ENCODE results near the gene LRRC63.

The LRRC63 gene

DNA sequence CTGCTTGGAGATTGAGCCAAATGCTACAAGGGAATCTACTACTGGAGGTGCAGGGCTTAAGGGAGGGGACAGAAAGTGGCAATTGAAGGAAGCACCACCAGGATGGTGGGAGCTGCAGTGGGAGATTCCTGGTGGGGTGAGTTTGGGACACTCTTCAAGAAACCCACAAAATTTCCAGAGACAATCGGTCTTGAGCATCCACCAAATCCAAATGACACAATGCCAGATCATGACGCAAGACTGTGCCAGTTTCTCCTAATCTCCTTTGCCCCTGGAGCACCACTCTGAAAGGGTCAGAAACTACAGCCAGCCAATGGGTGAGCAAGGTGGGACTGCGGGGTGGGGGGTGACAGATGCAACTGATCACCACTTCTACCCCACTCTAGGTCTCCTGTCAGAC, 78.7 kb downstream of the LRRC63 start:
- peaks cover 3% of the 10 kb centered on the region for H3K27me3 Mint-ChIP-seq
- no peak overlapping the region for H3K27ac Mint-ChIP-seq
- no peaks in the 10 kb centered on the region for H3K36me3 Mint-ChIP-seq
- no peaks in the 10 kb centered on the region for H3K9me3 Mint-ChIP-seq
- CTCF ChIA-PET, result interaction anchor here (2.5 to 3.2 kb wide), 3 partner anchors 31 to 164 kb away, joined by 8 to 18 read pairs (median 12); no protein-coding TSS in a partner anchor
- no peak for DNase-seq
- H3K4me1 Mint-ChIP-seq, result peaks cover 30% of the 10 kb centered on the region
- H3K4me3 Mint-ChIP-seq, result no peak overlapping the region

DNA sequence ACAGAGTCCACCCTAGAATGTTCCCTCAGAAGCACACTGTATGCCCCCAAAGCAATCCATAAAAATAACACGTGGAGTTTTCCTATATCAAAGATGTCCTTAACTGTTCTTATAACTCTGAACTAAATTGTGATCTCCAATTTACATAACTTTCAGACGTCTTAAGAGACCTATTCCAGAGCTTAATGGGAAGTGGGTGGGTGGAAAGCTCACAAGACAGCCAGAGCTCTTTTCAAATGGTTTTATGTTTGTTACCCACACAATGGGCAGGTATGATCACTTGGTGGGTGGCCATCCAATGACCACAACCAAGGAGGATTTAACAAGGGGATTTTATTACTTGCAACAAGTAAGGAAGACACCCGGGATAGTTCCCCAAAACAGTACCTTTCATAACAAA, 81.7 kb downstream of the LRRC63 start:
- peaks cover 54% of the 10 kb centered on the region for H3K4me1 Mint-ChIP-seq
- H3K27ac Mint-ChIP-seq, result no peak overlapping the region
- no peak for DNase-seq
- H3K27me3 Mint-ChIP-seq, result no peaks in the 10 kb centered on the region
- CTCF ChIA-PET, result interaction anchor here (1.0 to 1.4 kb wide), 2 partner anchors 134 to 144 kb away, joined by 3 to 4 read pairs; no protein-coding TSS in a partner anchor
- H3K9me3 Mint-ChIP-seq, result peaks cover 3% of the 10 kb centered on the region
- H3K4me3 Mint-ChIP-seq, result no peak overlapping the region
- H3K36me3 Mint-ChIP-seq, result peaks cover under 1% of the 10 kb centered on the region

DNA sequence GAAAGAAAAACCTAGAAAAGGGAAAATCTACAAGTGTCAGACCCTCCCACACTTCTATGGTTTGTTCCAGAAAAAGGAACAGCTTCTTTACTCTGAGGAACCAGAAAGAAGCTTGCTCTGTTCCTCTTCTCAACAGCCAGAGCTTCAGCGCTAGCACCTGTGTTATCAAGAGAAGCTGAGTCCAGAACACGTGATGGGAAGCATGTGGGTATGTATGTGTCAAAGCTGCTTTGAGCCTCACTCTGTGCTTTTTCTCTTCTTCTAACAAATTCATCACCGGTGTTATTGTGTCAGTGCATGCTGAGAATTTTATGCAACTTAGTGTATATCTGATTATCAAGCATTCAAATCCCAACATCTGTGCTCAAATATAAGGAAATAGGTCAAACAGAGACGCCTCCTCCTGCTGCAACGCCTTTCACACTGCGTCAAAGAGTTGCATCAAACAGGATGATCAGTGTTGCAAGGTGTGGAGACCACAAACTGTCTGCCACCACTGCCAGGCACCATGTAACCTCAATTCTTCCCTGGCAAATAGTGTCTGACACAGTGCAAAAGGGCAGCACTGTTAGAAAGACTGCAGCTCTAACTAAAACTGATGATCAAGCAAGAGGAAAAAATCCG, 83.9 kb downstream of the LRRC63 start:
- peaks cover 14% of the 10 kb centered on the region for H3K9me3 Mint-ChIP-seq
- H3K4me3 Mint-ChIP-seq, result peak overlapping the region; percentile 55
- CTCF ChIA-PET, result interaction anchor here (0.6 to 3.4 kb wide), 4 partner anchors 9 to 108 kb away, joined by 3 to 18 read pairs (median 6); no protein-coding TSS in a partner anchor
- H3K27me3 Mint-ChIP-seq, result no peaks in the 10 kb centered on the region
- H3K4me1 Mint-ChIP-seq, result peaks cover 42% of the 10 kb centered on the region
- peaks cover 12% of the 10 kb centered on the region for H3K36me3 Mint-ChIP-seq
- DNase-seq, result peak; percentile 76
- peak overlapping the region; percentile 97 for H3K27ac Mint-ChIP-seq

DNA sequence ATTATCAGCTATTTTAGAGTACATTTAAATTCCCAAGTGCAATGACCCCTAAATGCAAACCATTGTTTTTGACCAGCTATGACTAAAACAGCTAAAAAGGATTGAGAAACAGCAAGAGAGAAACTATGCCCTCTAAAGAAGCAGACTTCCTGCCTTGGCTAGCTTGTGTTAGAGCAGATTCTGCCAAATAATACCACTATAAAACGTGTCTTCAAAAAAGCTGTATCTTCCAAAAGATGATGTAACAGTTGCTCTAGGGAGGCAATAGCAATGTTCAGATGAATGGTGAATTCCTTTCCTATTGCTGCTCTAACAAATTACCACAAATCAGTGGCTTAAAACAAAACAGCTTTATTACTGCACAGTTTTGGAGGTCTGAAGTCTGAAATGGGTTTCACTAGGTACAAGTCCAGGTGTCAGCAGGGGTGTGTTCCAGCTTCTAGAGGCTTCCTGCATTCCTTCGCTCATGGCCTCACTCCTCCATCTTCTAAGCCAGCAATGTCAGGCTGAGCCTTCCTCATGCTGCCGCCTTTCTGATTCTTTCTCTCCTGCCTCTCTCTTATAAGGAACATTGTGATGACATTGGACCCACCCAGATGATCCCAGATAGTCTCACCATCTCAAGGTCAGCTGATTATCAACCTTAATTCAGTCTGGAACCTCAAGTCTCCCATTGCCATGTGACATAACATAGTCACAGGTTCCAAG, 84.5 kb downstream of the LRRC63 start:
- peak overlapping the region; percentile 97 for H3K27ac Mint-ChIP-seq
- H3K36me3 Mint-ChIP-seq, result peaks cover 12% of the 10 kb centered on the region
- H3K4me1 Mint-ChIP-seq, result peaks cover 42% of the 10 kb centered on the region
- H3K4me3 Mint-ChIP-seq, result peak overlapping the region; percentile 55
- peaks cover 14% of the 10 kb centered on the region for H3K9me3 Mint-ChIP-seq
- CTCF ChIA-PET, result interaction anchor here (1.5 to 3.4 kb wide), 3 partner anchors 8 to 25 kb away, joined by 3 to 18 read pairs (median 9); no protein-coding TSS in a partner anchor
- DNase-seq, result no peak
- H3K27me3 Mint-ChIP-seq, result no peaks in the 10 kb centered on the region

DNA sequence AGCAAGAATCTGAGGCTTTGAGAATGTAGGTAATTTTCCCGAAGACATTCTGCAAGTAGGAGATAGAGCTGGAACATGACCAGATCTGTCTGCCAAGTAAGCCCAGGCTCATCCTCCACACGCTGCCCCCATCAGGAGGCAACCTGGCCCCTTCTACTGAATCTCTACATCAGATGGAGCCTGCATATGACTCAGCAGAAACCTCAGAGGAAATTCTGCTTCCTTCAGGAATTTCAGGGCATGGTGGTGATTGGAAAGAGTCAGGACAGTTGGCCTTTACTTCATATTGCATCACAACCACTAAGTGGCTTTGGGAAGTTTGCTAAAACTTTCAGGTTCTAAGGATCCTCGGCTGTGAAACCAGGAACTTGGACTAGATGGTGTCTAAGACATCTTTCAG, 85.2 kb downstream of the LRRC63 start:
- H3K36me3 Mint-ChIP-seq, result peaks cover 12% of the 10 kb centered on the region
- CTCF ChIA-PET, result interaction anchor here (1.5 to 3.4 kb wide), 3 partner anchors 8 to 25 kb away, joined by 3 to 18 read pairs (median 9); no protein-coding TSS in a partner anchor
- H3K9me3 Mint-ChIP-seq, result peaks cover 17% of the 10 kb centered on the region
- H3K4me1 Mint-ChIP-seq, result peaks cover 42% of the 10 kb centered on the region
- H3K27ac Mint-ChIP-seq, result peak overlapping the region; percentile 97
- no peak for DNase-seq
- H3K27me3 Mint-ChIP-seq, result no peaks in the 10 kb centered on the region
- no peak overlapping the region for H3K4me3 Mint-ChIP-seq

DNA sequence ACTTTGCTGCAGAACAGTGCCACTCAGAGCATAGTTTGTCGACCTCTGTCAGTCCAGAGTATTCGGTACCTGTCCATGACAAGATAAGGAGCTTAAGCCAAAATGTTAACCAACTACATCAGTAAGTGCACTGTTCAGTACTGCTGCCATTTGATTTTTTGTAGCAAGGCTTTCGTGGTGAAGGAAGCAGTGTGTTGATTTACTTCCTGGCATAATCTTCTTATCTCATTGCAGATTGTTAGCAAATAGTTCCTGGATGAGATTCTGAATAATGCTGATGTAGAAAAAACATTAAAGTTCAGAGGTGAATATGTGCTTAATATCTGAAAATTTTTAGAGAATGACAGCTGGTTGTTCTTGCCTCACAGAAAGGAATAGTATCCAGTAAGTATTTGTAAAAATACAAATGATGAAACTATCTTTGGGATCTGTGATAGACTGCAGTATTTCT, 85.7 kb downstream of the LRRC63 start:
- no peak for DNase-seq
- H3K4me3 Mint-ChIP-seq, result no peak overlapping the region

DNA sequence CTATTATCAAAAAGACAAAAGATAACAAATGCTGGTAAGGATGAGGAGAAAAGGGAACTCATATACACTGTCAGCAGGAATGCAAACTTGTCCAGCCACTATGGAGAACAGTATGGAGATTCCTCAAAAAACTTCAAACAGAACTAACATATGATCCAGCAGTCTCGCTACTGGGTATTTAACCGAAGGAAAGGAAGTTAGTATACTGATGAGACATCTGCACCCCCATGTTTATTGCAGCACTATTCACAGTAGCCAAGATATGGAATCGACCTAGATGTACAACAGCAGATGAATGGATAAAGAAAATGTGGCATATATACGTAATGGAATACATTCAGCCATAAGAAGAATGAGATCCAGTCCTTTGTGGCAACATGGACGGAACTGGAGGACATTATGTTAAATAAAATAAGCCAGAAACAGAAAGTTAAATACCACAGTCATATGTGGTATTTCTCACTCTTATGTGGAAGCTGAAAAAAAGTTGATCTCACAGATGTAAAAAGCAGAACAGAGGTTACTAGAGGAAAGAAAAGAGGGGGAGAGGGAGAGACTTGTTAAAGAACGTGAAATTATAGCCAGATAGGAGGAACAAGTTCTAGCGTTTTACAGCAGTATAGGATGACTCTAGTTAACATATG, 92.1 kb downstream of the LRRC63 start:
- H3K9me3 Mint-ChIP-seq, result peaks cover 17% of the 10 kb centered on the region
- H3K27me3 Mint-ChIP-seq, result no peaks in the 10 kb centered on the region
- peaks cover 9% of the 10 kb centered on the region for H3K36me3 Mint-ChIP-seq
- H3K4me3 Mint-ChIP-seq, result no peak overlapping the region
- no peak for DNase-seq
- peaks cover 13% of the 10 kb centered on the region for H3K4me1 Mint-ChIP-seq
- CTCF ChIA-PET, result interaction anchor here (1.8 kb wide), 2 partner anchors 8 to 18 kb away, joined by 5 to 9 read pairs; no protein-coding TSS in a partner anchor
- peak overlapping the region; percentile 2 for H3K27ac Mint-ChIP-seq

More for the DNA sequence above, 85.7 kb downstream of the LRRC63 start:
- Mint-ChIP-seq H3K27me3 (no peaks in the 10 kb centered on the region), H3K9me3 (peaks cover 20% of the 10 kb centered on the region), H3K36me3 (peaks cover 12% of the 10 kb centered on the region), H3K27ac (peak overlapping the region; percentile 97), H3K4me1 (peaks cover 42% of the 10 kb centered on the region)
- CTCF ChIA-PET, result interaction anchor here (0.7 to 3.4 kb wide), 2 partner anchors 24 to 46 kb away, joined by 4 to 18 read pairs; no protein-coding TSS in a partner anchor

DNA sequence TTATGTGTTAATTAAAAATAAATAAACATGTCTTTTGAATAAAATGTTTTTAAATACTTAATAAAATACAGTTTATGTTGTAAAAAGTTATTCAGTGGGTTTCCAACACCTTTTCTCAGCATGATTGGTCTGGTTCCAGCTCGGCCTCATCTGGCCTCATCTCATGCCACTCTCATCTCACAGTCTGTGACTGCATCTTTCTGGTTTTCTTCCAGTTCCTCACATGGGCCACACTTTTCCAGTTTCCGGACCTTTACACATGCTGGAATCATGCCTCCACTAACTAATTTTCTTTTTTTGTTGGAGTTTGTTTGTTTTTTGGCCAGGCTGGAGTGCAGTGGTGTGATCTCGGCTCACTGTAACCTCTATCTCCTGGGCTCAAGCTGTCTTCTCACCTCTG, 92.8 kb downstream of the LRRC63 start:
- Mint-ChIP-seq H3K36me3 (peaks cover 4% of the 10 kb centered on the region), H3K27ac (no peak overlapping the region), H3K27me3 (no peaks in the 10 kb centered on the region), H3K4me1 (peaks cover 13% of the 10 kb centered on the region), H3K4me3 (no peak overlapping the region), H3K9me3 (peaks cover 13% of the 10 kb centered on the region)
- DNase-seq, result no peak
- CTCF ChIA-PET, result interaction anchor here (1.8 kb wide), 2 partner anchors 8 to 17 kb away, joined by 5 to 9 read pairs; no protein-coding TSS in a partner anchor

DNA sequence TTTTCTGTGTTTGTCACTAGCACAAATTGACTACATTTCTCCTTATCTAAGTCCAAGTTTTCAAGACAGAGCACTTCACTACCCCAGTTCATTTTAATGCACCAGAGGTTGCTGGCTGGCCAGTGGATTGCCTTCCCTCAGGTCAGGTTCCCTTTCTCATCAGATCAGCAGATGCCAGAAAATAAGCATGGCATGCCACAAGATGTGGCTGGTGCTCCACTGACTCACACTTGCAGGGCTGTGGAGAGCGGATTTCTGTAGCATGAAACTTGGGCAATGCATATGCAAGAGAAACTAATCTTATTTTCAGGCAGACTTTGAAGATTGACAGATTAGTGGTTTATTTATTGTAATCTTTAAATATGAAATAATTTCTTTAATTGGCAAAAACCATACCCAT, 95.8 kb downstream of the LRRC63 start:
- Mint-ChIP-seq H3K4me3 (no peak overlapping the region), H3K27me3 (no peaks in the 10 kb centered on the region), H3K27ac (no peak overlapping the region), H3K9me3 (no peaks in the 10 kb centered on the region), H3K4me1 (peaks cover 13% of the 10 kb centered on the region), H3K36me3 (peaks cover 6% of the 10 kb centered on the region)
- DNase-seq, result no peak
- CTCF ChIA-PET, result no interaction called here

DNA sequence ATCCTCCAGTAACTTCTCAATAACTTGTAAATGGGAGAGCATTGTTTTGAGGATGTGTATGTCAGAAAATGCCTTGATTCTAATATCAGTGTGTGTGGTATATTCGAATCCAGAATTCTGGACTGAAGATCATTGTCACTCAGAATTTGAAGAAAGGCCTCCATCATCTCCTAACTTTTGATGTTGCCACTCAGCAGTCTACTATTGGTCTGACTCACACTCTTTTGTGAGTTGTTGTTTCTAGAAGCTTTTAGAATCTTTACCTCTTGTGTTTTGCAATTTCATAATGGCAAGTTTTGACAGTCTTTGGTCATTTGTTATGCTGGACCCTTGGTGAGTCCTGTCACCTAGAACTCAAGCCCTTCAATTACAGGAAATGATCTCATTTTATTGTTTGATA, 98.3 kb downstream of the LRRC63 start:
- no peak overlapping the region for H3K4me3 Mint-ChIP-seq
- peaks cover 5% of the 10 kb centered on the region for H3K9me3 Mint-ChIP-seq
- no peak overlapping the region for H3K27ac Mint-ChIP-seq
- no peak for DNase-seq
- H3K4me1 Mint-ChIP-seq, result peaks cover 10% of the 10 kb centered on the region
- peaks cover 16% of the 10 kb centered on the region for H3K36me3 Mint-ChIP-seq
- CTCF ChIA-PET, result no interaction called here
- H3K27me3 Mint-ChIP-seq, result no peaks in the 10 kb centered on the region

DNA sequence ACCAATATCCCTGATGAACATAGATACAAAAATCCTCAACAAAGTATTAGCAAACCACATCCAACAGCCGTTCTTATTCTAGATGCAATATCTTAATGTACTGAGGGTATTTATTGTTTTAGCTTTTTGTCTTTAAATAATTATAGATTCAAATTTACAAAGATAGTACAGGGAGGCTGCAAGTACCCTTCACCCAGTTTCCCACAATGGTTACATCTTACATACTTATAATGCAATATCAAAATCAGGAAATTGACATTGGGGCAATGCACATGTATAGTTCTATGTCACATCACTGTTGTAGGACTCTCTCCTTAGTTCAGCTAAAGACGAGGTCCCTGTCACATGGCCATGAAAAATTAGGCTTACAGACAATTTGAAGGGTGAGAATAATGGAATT, 99.5 kb downstream of the LRRC63 start:
- DNase-seq, result no peak
- H3K4me3 Mint-ChIP-seq, result no peak overlapping the region
- H3K27ac Mint-ChIP-seq, result no peak overlapping the region
- no peaks in the 10 kb centered on the region for H3K27me3 Mint-ChIP-seq
- H3K4me1 Mint-ChIP-seq, result peaks cover 10% of the 10 kb centered on the region
- CTCF ChIA-PET, result interaction anchor here (0.9 kb wide), 1 partner anchor 10 kb away, joined by 5 read pairs; no protein-coding TSS in a partner anchor
- H3K36me3 Mint-ChIP-seq, result peaks cover 19% of the 10 kb centered on the region
- H3K9me3 Mint-ChIP-seq, result peaks cover 5% of the 10 kb centered on the region

DNA sequence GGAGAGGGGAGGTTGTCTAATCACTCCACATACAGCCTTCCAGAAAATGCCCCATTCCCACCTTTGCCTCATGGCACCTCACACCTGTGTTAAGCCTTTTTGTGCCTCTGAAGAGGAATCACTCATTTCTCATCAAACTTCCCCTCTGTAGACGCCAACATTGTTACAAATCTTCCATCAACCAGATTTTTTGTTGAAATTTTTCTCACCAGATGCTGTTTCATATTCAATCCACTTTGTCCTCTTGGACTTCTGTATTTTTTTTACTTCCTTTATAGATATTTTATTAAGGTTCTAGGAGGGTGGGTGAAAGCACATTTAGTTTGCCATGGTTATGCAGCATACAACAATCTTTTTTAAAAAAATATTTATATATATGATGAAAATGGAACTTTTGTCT, 101.3 kb downstream of the LRRC63 start:
- DNase-seq, result no peak
- Mint-ChIP-seq H3K4me1 (peaks cover 10% of the 10 kb centered on the region), H3K36me3 (peaks cover 19% of the 10 kb centered on the region), H3K27ac (no peak overlapping the region), H3K9me3 (peaks cover 5% of the 10 kb centered on the region), H3K27me3 (no peaks in the 10 kb centered on the region), H3K4me3 (no peak overlapping the region)
- CTCF ChIA-PET, result interaction anchor here (1.2 to 1.7 kb wide), 2 partner anchors 23 to 153 kb away, joined by 3 to 4 read pairs; no protein-coding TSS in a partner anchor

DNA sequence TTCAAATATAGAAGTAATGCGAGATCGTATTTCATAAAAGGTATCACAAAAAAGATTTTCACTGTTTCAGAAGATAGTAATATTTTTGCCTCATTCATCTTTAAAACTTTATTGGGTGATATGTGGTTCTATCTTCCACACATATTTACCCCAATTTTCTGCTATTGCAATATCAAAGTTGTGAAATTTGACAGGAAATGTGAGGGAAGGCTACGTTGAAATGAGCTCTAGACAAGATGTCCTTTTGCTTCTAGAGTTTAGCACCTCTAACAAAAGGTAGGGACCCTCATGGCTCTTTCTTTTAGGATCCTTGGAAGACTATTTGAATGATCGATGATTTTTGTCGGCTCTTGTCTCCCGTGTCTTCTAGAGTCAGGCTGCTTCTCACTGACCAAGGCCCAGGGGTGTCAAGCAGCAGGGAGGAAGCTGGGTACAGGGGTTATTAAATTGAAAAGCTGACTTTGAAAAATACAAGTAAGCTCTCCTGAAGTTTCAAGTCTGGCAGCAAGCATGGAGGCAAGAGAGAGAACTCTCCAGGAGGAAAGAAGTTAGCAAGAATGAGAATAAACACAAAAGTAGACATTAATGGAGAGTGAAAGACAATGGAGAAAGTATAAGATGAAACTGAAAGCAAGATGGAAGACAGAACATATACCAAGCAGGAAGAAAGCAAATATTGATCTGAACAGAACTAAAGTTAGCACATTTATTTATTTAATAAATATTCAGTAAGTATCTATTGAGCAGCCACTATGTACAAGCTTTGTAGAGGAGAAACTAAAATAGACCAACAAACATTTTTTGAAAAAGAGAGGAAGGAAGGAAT, 101.9 kb downstream of the LRRC63 start:
- no peaks in the 10 kb centered on the region for H3K27me3 Mint-ChIP-seq
- no peak for DNase-seq
- peaks cover 10% of the 10 kb centered on the region for H3K4me1 Mint-ChIP-seq
- peaks cover 5% of the 10 kb centered on the region for H3K9me3 Mint-ChIP-seq
- H3K27ac Mint-ChIP-seq, result peak overlapping the region; percentile 92
- peak overlapping the region; percentile 32 for H3K4me3 Mint-ChIP-seq
- CTCF ChIA-PET, result interaction anchor here (0.6 to 1.7 kb wide), 5 partner anchors 10 to 187 kb away, joined by 3 to 5 read pairs (median 3); no protein-coding TSS in a partner anchor
- H3K36me3 Mint-ChIP-seq, result peaks cover 18% of the 10 kb centered on the region

All from activated naive CD4-positive, alpha-beta T cell treated with anti-CD3 and anti-CD28 coated beads, Interleukin-2, amount 10 ng/mL, durations not matched to agents 7 days and 5 days (primary cell).